ENCODE data around the gene PACRG. TPM values are rescaled to one million over a fixed set of nuclear protein-coding genes. Genes with fewer than 3 reads are reported as not detected.

PACRG gene
- total and polyA plus RNA-seq, 2 of the 13 experiments (the other 11 are each of a cell fraction or from before 2014, with no cell fraction given), result 0.13 TPM; not detected in 1

GRCh38 chr6:163333038-163333437, 605.3 kb downstream of the PACRG start:
- FAIRE-seq, result no peak
- Histone ChIP-seq H3K9ac (ENCODE audit: insufficient read depth, low read depth, low read length) (no peak overlapping the region), H3K36me3 (replicated peaks in 1 of 2; ENCODE audit: control insufficient read depth in 1 of 2, insufficient read depth in 2 of 2, low read length in 2 of 2) (no peaks in the 10 kb centered on the region), H4K20me1 (ENCODE audit: insufficient read depth, low read length) (no peaks in the 10 kb centered on the region), H2AFZ (ENCODE audit: low read length) (no peak overlapping the region), H3K4me3 (replicated peaks in 1 of 3; ENCODE audit: insufficient read depth in 1 of 3, low read depth in 2 of 3, low read length in 3 of 3) (no peak overlapping the region), H3K27me3 (ENCODE audit: control insufficient read depth in 1 of 2, insufficient read depth in 2 of 2, low read length in 2 of 2) (peaks cover 0 to 29% of the 10 kb centered on the region in 2 experiments; a peak in 1 of 5 replicates), H3K79me2 (ENCODE audit: insufficient read depth, low read length) (no peaks in the 10 kb centered on the region), H3K4me2 (ENCODE audit: low read depth, low read length) (no peak overlapping the region), H3K9me3 (ENCODE audit: low read length) (no peaks in the 10 kb centered on the region), H3K4me1 (ENCODE audit: insufficient read depth, low read length) (no peaks in the 10 kb centered on the region), H3K27ac (ENCODE audit: extremely low read length, insufficient read depth, low read length) (no peak overlapping the region)
- CTCF ChIA-PET (ENCODE audit: low intra/inter-chr PET ratio, low total read pairs), result no interaction called here
- DNase-seq (ENCODE audit: low spot score), result no peak
- BruUV-seq (replicated peaks), result no TSS peak
- intact Hi-C loops (cut with micrococcal nuclease; ENCODE audit: unreplicated experiment), result no loop called here
- TF ChIP-seq ZNF557 (CRISPR knock-in tag; IDR thresholded peaks at IDR 0.05) (no peak), NFKBIZ (CRISPR knock-in tag; IDR thresholded peaks at IDR 0.05) (no peak), PAX8 (CRISPR knock-in tag; IDR thresholded peaks at IDR 0.05; ENCODE audit: borderline replicate concordance) (no peak), ZNF879 (CRISPR knock-in tag; IDR thresholded peaks at IDR 0.05) (no peak), ZNF432 (CRISPR knock-in tag; IDR thresholded peaks at IDR 0.05; ENCODE audit: borderline replicate concordance) (no peak), SKI (IDR thresholded peaks at IDR 0.05; ENCODE audit: partially characterized antibody) (no peak), ZNF616 (CRISPR knock-in tag; IDR thresholded peaks at IDR 0.05; ENCODE audit: low read depth) (no peak), CCDC6 (CRISPR knock-in tag; IDR thresholded peaks at IDR 0.05) (no peak), ZNF282 (IDR thresholded peaks at IDR 0.05; ENCODE audit: partially characterized antibody) (no peak), FOXC1 (CRISPR knock-in tag; IDR thresholded peaks at IDR 0.05; ENCODE audit: borderline replicate concordance) (no peak), TEAD3 (CRISPR knock-in tag; optimal IDR thresholded peaks at IDR 0.05; ENCODE audit: borderline replicate concordance) (no peak), ONECUT2 (CRISPR knock-in tag; IDR thresholded peaks at IDR 0.05) (no peak)
- no peak for ATAC-seq
- POLR2A ChIA-PET, result no interaction called here
- WGBS (ENCODE audit: low lambda C conversion rate), result 7% methylated on average over 4 of the region's 4 CpGs
- in situ Hi-C loops (cut with HindIII; ENCODE audit: extremely low pct_ligation_motif_present, low pct_unique_long_range_greater_than_20kb), result no loop called here
